Activated CD4-positive, alpha-beta T cell treated with anti-CD3 and anti-CD28 coated beads for 48 hours (primary cell): ENCODE results near the gene FOXI1.

Experiments
- DNase-seq: peaks from one replicate; pipeline ENCODE4 v3.0.0-alpha.2; 2020

The FOXI1 gene

DNA sequence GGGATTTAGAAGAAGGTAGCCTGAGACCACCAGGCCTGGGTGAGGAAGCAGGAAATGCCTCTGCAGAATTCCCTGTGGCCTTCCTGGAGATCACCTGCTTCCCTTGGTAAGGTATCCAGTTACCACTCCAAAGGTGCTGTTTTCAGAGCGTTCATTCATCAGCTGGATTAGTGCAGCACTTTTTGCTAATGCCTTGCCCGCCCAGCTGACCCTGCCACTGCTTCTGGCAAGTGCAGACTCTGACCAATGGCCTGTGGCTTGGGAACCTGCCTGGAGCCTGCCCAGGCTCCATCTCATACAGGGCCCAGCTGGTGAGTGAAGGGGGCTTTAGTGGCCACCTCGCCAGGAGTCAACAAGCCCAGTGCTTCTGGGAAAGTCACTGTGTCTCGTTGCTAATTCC, 48.6 kb downstream of the FOXI1 start:
- no peak for DNase-seq

GRCh38 chr5:170154744-170155143, 49.0 kb downstream of the FOXI1 start:
- DNase-seq = no peak

- no peak for DNase-seq
Observed at GRCh38 chr5:170155771-170156170, 50.1 kb downstream of the FOXI1 start.

GRCh38 chr5:170159101-170159698, 53.5 kb downstream of the FOXI1 start:
- no peak for DNase-seq
